Osteoblast (primary cell): Measurements from ENCODE around the gene GLI3. TPM values are rescaled to one million over a fixed set of nuclear protein-coding genes. Genes with fewer than 3 reads are reported as not detected.

ENCODE experiments used
- DNase-seq: peaks from one replicate; pipeline ENCODE4 v3.0.0; 2011; ENCODE audit warnings: low spot score, mixed read lengths; ENCODE audit not compliant: insufficient read length; ENCODE audit errors: missing footprints
- H2AFZ ChIP-seq: 2 replicates; pipeline ENCODE4 v1.6.0; 2011; ENCODE audit warnings: mild to moderate bottlenecking, low read length
- H3K27ac ChIP-seq: 2 replicates; pipeline ENCODE4 v1.5.1; 2011; ENCODE audit warnings: mild to moderate bottlenecking, low read depth, low read length, moderate library complexity
- H3K27me3 ChIP-seq: 2 replicates; pipeline ENCODE4 v1.6.0; 2012; ENCODE audit warnings: mild to moderate bottlenecking, control low read depth, inconsistent platforms, low read length, moderate library complexity; ENCODE audit not compliant: insufficient read depth
- H3K36me3 ChIP-seq: 2 replicates; pipeline ENCODE4 v1.5.1; 2011; ENCODE audit warnings: mild to moderate bottlenecking, low read length, control low read depth, moderate library complexity; ENCODE audit not compliant: insufficient read depth
- H3K4me1 ChIP-seq: 2 replicates; pipeline ENCODE4 v1.5.1; 2011; ENCODE audit warnings: mild to moderate bottlenecking, low read length, control low read depth, moderate library complexity; ENCODE audit not compliant: insufficient read depth
- H3K4me2 ChIP-seq: 2 replicates; pipeline ENCODE4 v1.6.0; 2011; ENCODE audit warnings: mild to moderate bottlenecking, low read length; ENCODE audit not compliant: insufficient read depth
- H3K4me3 ChIP-seq: fragments of 200-600 bp; sonication (generic); 3 replicates; pipeline ENCODE4 v1.5.1; 2012; ENCODE audit warnings: mild to moderate bottlenecking, low read length, inconsistent platforms; ENCODE audit not compliant: insufficient read depth
- H3K79me2 ChIP-seq: 2 replicates; pipeline ENCODE4 v1.6.0; 2012; ENCODE audit warnings: mild to moderate bottlenecking, low read length, control low read depth, inconsistent platforms; ENCODE audit not compliant: insufficient read depth
- H3K9me3 ChIP-seq: 2 replicates; pipeline ENCODE4 v1.5.1; 2011; ENCODE audit warnings: low read depth, low read length, control low read depth
- H4K20me1 ChIP-seq: 2 replicates; pipeline ENCODE4 v1.6.0; 2012; ENCODE audit warnings: mild to moderate bottlenecking, low read length, control low read depth; ENCODE audit not compliant: insufficient read depth
- total RNA-seq: library from RNA; depleted of rRNA; stranded (reverse); fragments of >200 nt; gene quantifications from 2 replicates; pipeline ENCODE4 v1.2.3, GENCODE V29; 2012
- TF ChIP-seq, protein P1 (sequence below): IDR thresholded peaks from 2 replicates; pipeline ENCODE4 v1.5.1; 2011; ENCODE audit warnings: mild to moderate bottlenecking, low read depth, low read length, moderate library complexity; ENCODE audit errors: extremely low read depth

Gene GLI3
- total RNA-seq, 1 donor, result 11.9 TPM

DNA sequence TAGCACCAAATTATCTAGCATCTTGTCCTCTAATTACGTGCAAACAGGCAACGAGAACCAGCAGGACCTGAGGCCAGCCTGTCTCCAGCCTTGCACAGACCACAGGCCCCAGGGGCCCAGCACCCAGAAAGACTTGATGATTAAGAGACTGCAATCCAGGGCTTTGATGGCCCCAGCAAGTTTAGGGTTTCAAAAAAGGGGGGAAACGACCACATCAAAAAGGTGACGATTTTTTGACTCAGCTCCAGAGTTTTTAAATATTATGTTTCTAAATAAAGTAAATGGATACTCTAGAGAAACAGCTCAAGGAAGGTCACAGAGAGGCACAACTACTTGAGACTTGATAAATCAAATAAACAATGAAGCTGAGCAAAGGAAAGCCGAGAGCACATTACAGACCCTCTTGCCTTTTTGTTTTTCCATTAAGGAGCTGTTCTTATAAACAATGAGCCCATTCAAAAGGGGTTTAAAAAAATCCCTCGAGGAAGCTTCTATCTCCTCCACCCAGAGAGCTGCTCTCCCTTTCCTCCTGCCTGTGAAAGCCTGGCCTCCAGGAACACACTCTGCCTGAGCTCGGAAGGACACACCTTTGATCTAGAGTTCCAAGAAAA, 44.1 kb downstream of the GLI3 start:
- peak overlapping the region; percentile 87 for H3K4me2 ChIP-seq
- TF ChIP-seq, protein P1, sequence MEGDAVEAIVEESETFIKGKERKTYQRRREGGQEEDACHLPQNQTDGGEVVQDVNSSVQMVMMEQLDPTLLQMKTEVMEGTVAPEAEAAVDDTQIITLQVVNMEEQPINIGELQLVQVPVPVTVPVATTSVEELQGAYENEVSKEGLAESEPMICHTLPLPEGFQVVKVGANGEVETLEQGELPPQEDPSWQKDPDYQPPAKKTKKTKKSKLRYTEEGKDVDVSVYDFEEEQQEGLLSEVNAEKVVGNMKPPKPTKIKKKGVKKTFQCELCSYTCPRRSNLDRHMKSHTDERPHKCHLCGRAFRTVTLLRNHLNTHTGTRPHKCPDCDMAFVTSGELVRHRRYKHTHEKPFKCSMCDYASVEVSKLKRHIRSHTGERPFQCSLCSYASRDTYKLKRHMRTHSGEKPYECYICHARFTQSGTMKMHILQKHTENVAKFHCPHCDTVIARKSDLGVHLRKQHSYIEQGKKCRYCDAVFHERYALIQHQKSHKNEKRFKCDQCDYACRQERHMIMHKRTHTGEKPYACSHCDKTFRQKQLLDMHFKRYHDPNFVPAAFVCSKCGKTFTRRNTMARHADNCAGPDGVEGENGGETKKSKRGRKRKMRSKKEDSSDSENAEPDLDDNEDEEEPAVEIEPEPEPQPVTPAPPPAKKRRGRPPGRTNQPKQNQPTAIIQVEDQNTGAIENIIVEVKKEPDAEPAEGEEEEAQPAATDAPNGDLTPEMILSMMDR, result no peak
- no peak for DNase-seq

GRCh38 chr7:42192066-42192465, 44.9 kb downstream of the GLI3 start:
- TF ChIP-seq, protein P1, result no peak
- no peaks in the 10 kb centered on the region for H3K27me3 ChIP-seq
- no peak overlapping the region for H3K4me3 ChIP-seq
- no peak overlapping the region for H3K4me2 ChIP-seq
- no peak overlapping the region for H2AFZ ChIP-seq
- H4K20me1 ChIP-seq, result no peaks in the 10 kb centered on the region
- H3K4me1 ChIP-seq, result peaks cover 33% of the 10 kb centered on the region
- H3K79me2 ChIP-seq, result peaks cover 22% of the 10 kb centered on the region
- H3K36me3 ChIP-seq, result no peaks in the 10 kb centered on the region
- no peak overlapping the region for H3K27ac ChIP-seq
- no peak for DNase-seq
- H3K9me3 ChIP-seq, result no peaks in the 10 kb centered on the region

More for the DNA sequence above, 44.1 kb downstream of the GLI3 start:
- H3K27me3 ChIP-seq, result no peaks in the 10 kb centered on the region
- H3K27ac ChIP-seq, result peak overlapping the region; percentile 52
- H4K20me1 ChIP-seq, result no peaks in the 10 kb centered on the region
- no peak overlapping the region for H3K4me3 ChIP-seq
- H3K36me3 ChIP-seq, result peaks cover 5% of the 10 kb centered on the region
- H3K79me2 ChIP-seq, result peaks cover 29% of the 10 kb centered on the region
- H3K4me1 ChIP-seq, result peaks cover 42% of the 10 kb centered on the region
- H3K9me3 ChIP-seq, result no peaks in the 10 kb centered on the region
- H2AFZ ChIP-seq, result no peak overlapping the region

DNA sequence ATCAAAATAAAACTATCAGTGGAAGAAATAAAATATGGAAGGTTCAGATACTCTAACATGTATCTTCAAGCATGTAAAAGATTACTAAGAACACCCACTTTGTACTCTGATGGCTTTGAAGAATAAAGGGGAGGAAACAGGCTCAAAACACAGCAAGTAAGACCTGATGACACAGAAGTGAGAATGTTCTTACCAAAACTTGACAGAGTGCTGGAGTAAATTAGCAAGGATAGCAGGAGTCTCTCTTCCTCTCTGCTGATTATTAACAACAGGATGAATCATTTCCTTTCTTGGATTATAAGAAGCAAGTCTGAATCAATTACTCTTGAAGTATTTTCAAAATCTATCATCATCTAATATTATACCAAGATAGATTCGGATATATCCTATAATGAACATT, 47.5 kb downstream of the GLI3 start:
- H4K20me1 ChIP-seq, result no peaks in the 10 kb centered on the region

GRCh38 chr7:42186151-42186550, 50.9 kb downstream of the GLI3 start:
- Histone ChIP-seq H3K4me2 (no peak overlapping the region), H3K9me3 (no peaks in the 10 kb centered on the region), H2AFZ (no peak overlapping the region), H3K4me1 (peaks cover 4% of the 10 kb centered on the region), H3K36me3 (no peaks in the 10 kb centered on the region), H4K20me1 (no peaks in the 10 kb centered on the region), H3K27ac (no peak overlapping the region), H3K79me2 (peaks cover 31% of the 10 kb centered on the region), H3K4me3 (no peak overlapping the region), H3K27me3 (no peaks in the 10 kb centered on the region)
- no peak for DNase-seq
- TF ChIP-seq, protein P1, result peak; percentile 61

More for the DNA sequence above, 47.5 kb downstream of the GLI3 start:
- TF ChIP-seq, protein P1, result no peak
- Histone ChIP-seq H3K9me3 (no peaks in the 10 kb centered on the region), H3K27ac (no peak overlapping the region), H3K4me2 (no peak overlapping the region), H3K27me3 (no peaks in the 10 kb centered on the region), H3K79me2 (peaks cover 22% of the 10 kb centered on the region), H3K36me3 (no peaks in the 10 kb centered on the region), H3K4me1 (peaks cover 30% of the 10 kb centered on the region), H3K4me3 (no peak overlapping the region), H2AFZ (no peak overlapping the region)
- DNase-seq, result no peak
